H1 (cell line): ENCODE measurements around the gene BASP1. TPM values are rescaled to one million over a fixed set of nuclear protein-coding genes. Genes with fewer than 3 reads are reported as not detected.

Experiments
- CTCF ChIA-PET: fragments of 300-600 bp; sonication (Branson Sonifier 250); formaldehyde crosslinking; loops from one replicate; lab custom pipeline; 2021; ENCODE audit not compliant: partially characterized antibody; lab: Charles Lee
- POLR2A ChIA-PET: fragments of 300-600 bp; sonication (Branson Sonifier 250); formaldehyde crosslinking; loops from one replicate; lab custom pipeline; 2021; ENCODE audit warnings: inconsistent platforms; ENCODE audit not compliant: partially characterized antibody; lab: Charles Lee
- DNase-seq, 2 experiments: peaks; one replicate each; pipeline versions ENCODE4 v3.0.0 to v3.0.0-alpha.2; 2010 to 2022; ENCODE audit warnings: low spot score in 2 of 2, low read depth in 1 of 2, mixed read lengths in 1 of 2
- FAIRE-seq: peaks from 2 replicates; lab custom pipeline; 2011; peaks lifted over from hg19 to GRCh38; lab: Jason Lieb, UNC
- H2AFZ ChIP-seq: 2 replicates; pipeline ENCODE4 v1.8.1; 2012; ENCODE audit warnings: low read length, inconsistent platforms
- H2AK5ac ChIP-seq: 2 replicates; pipeline ENCODE4 v1.6.1; 2013; ENCODE audit warnings: low read depth, low read length
- H2BK120ac ChIP-seq: replicated peaks from 2 replicates; pipeline ENCODE3; 2013; ENCODE audit warnings: low read depth, low read length, inconsistent platforms
- H2BK12ac ChIP-seq: 2 replicates; pipeline ENCODE4 v1.6.1; 2013; ENCODE audit warnings: low read depth, low read length
- H2BK15ac ChIP-seq: 2 replicates; pipeline ENCODE4 v1.6.1; 2013; ENCODE audit warnings: low read length
- H2BK20ac ChIP-seq: 2 replicates; pipeline ENCODE4 v1.6.1; 2013; ENCODE audit warnings: low read length
- H2BK5ac ChIP-seq: 2 replicates; pipeline ENCODE4 v1.6.1; 2013; ENCODE audit warnings: low read depth, low read length
- H3K14ac ChIP-seq: 2 replicates; pipeline ENCODE4 v1.6.1; 2013; ENCODE audit warnings: inconsistent platforms; ENCODE audit not compliant: insufficient read length
- H3K18ac ChIP-seq: 2 replicates; pipeline ENCODE4 v1.6.1; 2013; ENCODE audit warnings: low read length; ENCODE audit errors: extremely low read depth
- H3K23ac ChIP-seq: 2 replicates; pipeline ENCODE4 v1.6.1; 2013; ENCODE audit warnings: inconsistent platforms; ENCODE audit not compliant: insufficient read length
- H3K23me2 ChIP-seq: 2 replicates; pipeline ENCODE4 v1.6.1; 2013; ENCODE audit warnings: low read depth, low read length
- H3K27ac ChIP-seq: 2 replicates; pipeline ENCODE4 v1.6.1; 2011; ENCODE audit warnings: low read depth, low read length, inconsistent platforms
- H3K27me3 ChIP-seq, 4 experiments: replicated peaks in 1 of 4; 1 replicate in 1 of 4; 2 replicates in 3 of 4; pipeline versions ENCODE4 v1.6.1 to v1.8.1; 2011 to 2013; ENCODE audit warnings: low read length in 3 of 4, mild to moderate bottlenecking in 3 of 4, inconsistent platforms in 2 of 4, mixed read lengths in 2 of 4, moderate library complexity in 1 of 4; ENCODE audit not compliant: control insufficient read depth in 3 of 4, insufficient read depth in 3 of 4; ENCODE audit errors: extremely low read depth in 1 of 4
- H3K36me3 ChIP-seq, 4 experiments: 2 replicates each; pipeline versions ENCODE4 v1.6.1 to v1.8.1; 2011 to 2013; ENCODE audit warnings: mild to moderate bottlenecking in 4 of 4, low read length in 3 of 4, moderate library complexity in 2 of 4, control low read depth in 1 of 4, inconsistent platforms in 1 of 4; ENCODE audit not compliant: insufficient read depth in 4 of 4, control insufficient read depth in 2 of 4
- H3K4ac ChIP-seq: replicated peaks from 2 replicates; pipeline ENCODE3; 2013; ENCODE audit warnings: low read length, low read depth, mixed read lengths, inconsistent platforms; ENCODE audit not compliant: insufficient read length
- H3K4me1 ChIP-seq, 4 experiments: replicated peaks in 1 of 4; 1 replicate in 1 of 4; 2 replicates in 3 of 4; pipeline versions ENCODE4 v1.6.1 to v1.8.1; 2011 to 2013; ENCODE audit warnings: low read length in 3 of 4, inconsistent platforms in 2 of 4, mixed read lengths in 1 of 4; ENCODE audit not compliant: insufficient read depth in 4 of 4, control insufficient read depth in 3 of 4
- H3K4me2 ChIP-seq, 2 experiments: 2 replicates each; pipeline versions ENCODE4 v1.6.1 to v1.8.1; 2011 to 2013; ENCODE audit warnings: low read depth in 2 of 2, low read length in 2 of 2, control low read depth in 1 of 2, inconsistent platforms in 1 of 2, mild to moderate bottlenecking in 1 of 2; ENCODE audit not compliant: insufficient read depth in 1 of 2
- H3K4me3 ChIP-seq, 4 experiments: fragments of 200-600, 300-600 bp in 1 of 4; sonication (generic), shearing (Covaris generic), sonication (Bioruptor Twin) in 1 of 4; 2 replicates each; pipeline versions ENCODE4 v1.5.1 to v1.8.1; 2011 to 2016; ENCODE audit warnings: low read length in 4 of 4, low read depth in 3 of 4, control low read depth in 2 of 4, inconsistent platforms in 2 of 4, mild to moderate bottlenecking in 2 of 4, mixed read lengths in 1 of 4, moderate library complexity in 1 of 4; ENCODE audit not compliant: insufficient read depth in 2 of 4; ENCODE audit errors: extremely low read depth in 1 of 4
- H3K56ac ChIP-seq: replicated peaks from 2 replicates; pipeline ENCODE3; 2013; ENCODE audit warnings: low read depth, mild to moderate bottlenecking, mixed read lengths, low read length, inconsistent platforms; ENCODE audit not compliant: insufficient read length
- H3K79me1 ChIP-seq: 2 replicates; pipeline ENCODE4 v1.6.1; 2013; ENCODE audit warnings: low read depth, low read length, control low read depth
- H3K79me2 ChIP-seq, 2 experiments: 2 replicates each; pipeline versions ENCODE4 v1.6.1 to v1.8.1; 2012 to 2013; ENCODE audit warnings: low read length in 2 of 2, mild to moderate bottlenecking in 2 of 2, inconsistent platforms in 1 of 2; ENCODE audit not compliant: insufficient read depth in 2 of 2, control insufficient read depth in 1 of 2
- H3K9ac ChIP-seq, 4 experiments: replicated peaks in 1 of 4; 1 replicate in 1 of 4; 2 replicates in 3 of 4; pipeline versions ENCODE4 v1.6.1 to v1.8.1; 2011 to 2013; ENCODE audit warnings: low read depth in 3 of 4, low read length in 3 of 4, control low read depth in 2 of 4, mild to moderate bottlenecking in 2 of 4, moderate library complexity in 2 of 4, inconsistent platforms in 1 of 4; ENCODE audit errors: extremely low read depth in 1 of 4
- H3K9me3 ChIP-seq, 2 experiments: 2 replicates each; pipeline versions ENCODE4 v1.6.1 to v1.8.1; 2012 to 2013; ENCODE audit warnings: mild to moderate bottlenecking in 2 of 2, moderate library complexity in 2 of 2, control low read depth in 1 of 2, inconsistent platforms in 1 of 2, low read depth in 1 of 2, low read length in 1 of 2, mixed read lengths in 1 of 2; ENCODE audit not compliant: insufficient read depth in 2 of 2
- H4K20me1 ChIP-seq, 2 experiments: replicated peaks in 1 of 2; 2 replicates each; pipeline versions ENCODE3 to v1.8.1; 2011 to 2013; ENCODE audit warnings: inconsistent platforms in 2 of 2, low read length in 2 of 2, mild to moderate bottlenecking in 1 of 2; ENCODE audit not compliant: insufficient read depth in 2 of 2, control insufficient read depth in 1 of 2
- H4K5ac ChIP-seq: 2 replicates; pipeline ENCODE4 v1.6.1; 2013; ENCODE audit warnings: low read length, low read depth, mixed read lengths, inconsistent platforms; ENCODE audit not compliant: insufficient read length
- H4K8ac ChIP-seq: 2 replicates; pipeline ENCODE4 v1.8.0; 2013; ENCODE audit warnings: mild to moderate bottlenecking, moderate library complexity, low read length, inconsistent platforms; ENCODE audit not compliant: insufficient read depth; ENCODE audit errors: extremely low read depth
- H4K91ac ChIP-seq: replicated peaks from 2 replicates; pipeline ENCODE3; 2013; ENCODE audit warnings: low read length, mixed read lengths, inconsistent platforms; ENCODE audit not compliant: insufficient read length
- ATF3 ChIP-seq: IDR thresholded peaks from 2 replicates; pipeline ENCODE4 v1.6.1; 2011; ENCODE audit warnings: low read depth, mild to moderate bottlenecking, low read length; ENCODE audit not compliant: insufficient read depth
- CBX5 ChIP-seq: fragments of 300-800, 300-1000 bp; sonication (generic); IDR thresholded peaks from 2 replicates; pipeline ENCODE4 v1.7.1; 2016; ENCODE audit warnings: antibody characterized with exemption, low read length, low read depth
- EGR1 ChIP-seq: IDR thresholded peaks from 2 replicates; pipeline ENCODE4 v1.6.1; 2011; ENCODE audit warnings: low read depth, low read length, borderline replicate concordance
- KDM4A ChIP-seq: IDR thresholded peaks from one replicate; pipeline ENCODE4 v1.7.1; 2012; ENCODE audit warnings: low read depth, mild to moderate bottlenecking, moderate library complexity, low read length, inconsistent platforms; ENCODE audit not compliant: severe bottlenecking
- NRF1 ChIP-seq: IDR thresholded peaks from 2 replicates; pipeline ENCODE4 v1.6.1; 2011; ENCODE audit warnings: mild to moderate bottlenecking, low read depth, low read length, improper control_type of control experiment
- RFX5 ChIP-seq: IDR thresholded peaks from 2 replicates; pipeline ENCODE4 v1.6.1; 2011; ENCODE audit warnings: low read depth, low read length, improper control_type of control experiment, borderline replicate concordance
- RXRA ChIP-seq: IDR thresholded peaks from 2 replicates; pipeline ENCODE4 v1.6.1; 2011; ENCODE audit warnings: low read depth, mild to moderate bottlenecking, low read length, moderate library complexity; ENCODE audit not compliant: insufficient read depth
- SAP30 ChIP-seq: fragments of 300-600 bp; sonication (generic); IDR thresholded peaks from 2 replicates; pipeline ENCODE4 v1.7.1; 2012; ENCODE audit warnings: low read length, moderate library complexity, mild to moderate bottlenecking, inconsistent platforms; ENCODE audit not compliant: insufficient read depth, insufficient replicate concordance
- SP1 ChIP-seq: IDR thresholded peaks from 2 replicates; pipeline ENCODE4 v1.6.1; 2011; ENCODE audit warnings: low read depth, low read length
- TAF1 ChIP-seq: IDR thresholded peaks from 2 replicates; pipeline ENCODE4 v1.6.1; 2011; ENCODE audit warnings: mild to moderate bottlenecking, low read depth, low read length
- TBP ChIP-seq: IDR thresholded peaks from 2 replicates; pipeline ENCODE4 v1.6.1; 2011; ENCODE audit warnings: low read depth, low read length, improper control_type of control experiment
- WGBS, 2 experiments: shearing (Covaris generic) in 1 of 2; methylation state at CpG; one replicate each; pipeline versions ENCODE4 v1.1.6 to v1.1.7; 2013 to 2015; ENCODE audit warnings: low lambda C conversion rate in 2 of 2, mixed read lengths in 2 of 2, inconsistent platforms in 1 of 2, low coverage in 1 of 2, missing lambda C conversion rate in 1 of 2; ENCODE audit not compliant: insufficient replicate concordance in 2 of 2, insufficient coverage in 1 of 2, insufficient read length in 1 of 2; ENCODE audit errors: extremely low coverage in 1 of 2, missing lambda C conversion rate in 1 of 2; 5-methylcytosine and 5-hydroxymethylcytosine counted together
- polyA plus RNA-seq, 7 experiments: library from polyadenylated mRNA; depleted of rRNA in 3 of 7; stranded (reverse) in 5 of 7; unstranded in 2 of 7; fragments of >200 nt in 5 of 7; fragments of 200-250 nt in 2 of 7; gene quantifications; 1 replicate in 5 of 7; 2 replicates in 1 of 7; 4 replicates in 1 of 7; pipeline versions ENCODE4 v1.2.1 to v1.2.3, GENCODE V29; 2011 to 2013; ENCODE audit warnings: missing spikeins in 2 of 7, mixed read lengths in 2 of 7
- total RNA-seq: library from RNA; stranded (reverse); fragmentation: NEBNext Ultra II Directional; extraction: Animal tissue kit (Norgen Biotek cat#: 25700); gene quantifications from 2 replicates; pipeline ENCODE4 v1.2.1, GENCODE V29; 2021
- TF ChIP-seq, protein P1 (sequence below): IDR thresholded peaks from 2 replicates; pipeline ENCODE4 v1.6.1; 2011; ENCODE audit warnings: low read length, improper control_type of control experiment

The BASP1 gene
- total and polyA plus RNA-seq, 2 of the 8 experiments (the other 6 are each of a cell fraction or from before 2014, with no cell fraction given): 95.2 to 104 TPM

GRCh38 chr5:17220469-17220868 is 3.0 kb downstream of the BASP1 start:
- Histone ChIP-seq H4K8ac (no peak overlapping the region), H3K79me1 (peaks cover 7% of the 10 kb centered on the region; the same call in 1 of the 2 replicates), H3K23ac (no peak overlapping the region), H3K4me2 (peak overlapping the region in 1 of 2 experiments; percentile 84; a peak in 1 of 4 replicates), H2BK120ac (no peak overlapping the region), H3K4ac (no peak overlapping the region), H3K27ac (no peak overlapping the region), H3K56ac (no peak overlapping the region), H4K20me1 (peaks cover 14 to 25% of the 10 kb centered on the region in 2 experiments), H3K36me3 (peaks cover 0 to 8% (median 0%) of the 10 kb centered on the region in 4 experiments; a peak in 2 of 8 replicates), H4K5ac (no peak overlapping the region), H3K9ac (no peak overlapping the region), H3K79me2 (peaks cover 22 to 73% of the 10 kb centered on the region in 2 experiments), H3K4me1 (peaks cover 2 to 24% (median 14%) of the 10 kb centered on the region in 4 experiments), H2BK5ac (no peak overlapping the region), H2BK20ac (no peak overlapping the region), H3K4me3 (no peak overlapping the region), H2AK5ac (no peak overlapping the region), H2BK12ac (no peak overlapping the region), H3K9me3 (no peaks in the 10 kb centered on the region), H3K14ac (no peak overlapping the region), H3K18ac (no peak overlapping the region), H2AFZ (no peak overlapping the region), H2BK15ac (no peak overlapping the region), H3K27me3 (no peaks in the 10 kb centered on the region), H4K91ac (no peak overlapping the region), H3K23me2 (peaks cover 13% of the 10 kb centered on the region; the same call in 1 of the 2 replicates)
- no peak for DNase-seq
- ChIA-PET POLR2A (interaction anchor here (0.8 kb wide), 1 partner anchor 19 kb away, joined by 3 read pairs; no protein-coding TSS in a partner anchor), CTCF (interaction anchor here (0.7 kb wide), 1 partner anchor 670 kb away, joined by 3 read pairs; no protein-coding TSS in a partner anchor)
- WGBS, 2 experiments: 89% methylated on average over 4 of the region's 4 CpGs; no CpG with 5 or more reads in 1 of the 2 experiments
- no peak for FAIRE-seq
- TF ChIP-seq RXRA (no peak), TAF1 (no peak), EGR1 (no peak), RFX5 (no peak), SP1 (no peak), ATF3 (no peak), SAP30 (no peak), CBX5 (no peak), KDM4A (no peak), NRF1 (no peak), TBP (no peak)
- TF ChIP-seq, protein P1, sequence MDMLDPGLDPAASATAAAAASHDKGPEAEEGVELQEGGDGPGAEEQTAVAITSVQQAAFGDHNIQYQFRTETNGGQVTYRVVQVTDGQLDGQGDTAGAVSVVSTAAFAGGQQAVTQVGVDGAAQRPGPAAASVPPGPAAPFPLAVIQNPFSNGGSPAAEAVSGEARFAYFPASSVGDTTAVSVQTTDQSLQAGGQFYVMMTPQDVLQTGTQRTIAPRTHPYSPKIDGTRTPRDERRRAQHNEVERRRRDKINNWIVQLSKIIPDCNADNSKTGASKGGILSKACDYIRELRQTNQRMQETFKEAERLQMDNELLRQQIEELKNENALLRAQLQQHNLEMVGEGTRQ: no peak
